HTERT RPE-1 (cell line): ENCODE data around the gene IFNB1.

Source experiments
- in situ Hi-C: fragments of 300-500 bp; cut with MboI; formaldehyde crosslinking; loops from 4 replicates; pipeline ENCODE4 v1.14.3; 2020; ENCODE audit warnings: low sequenced_read_pairs

IFNB1 gene

DNA sequence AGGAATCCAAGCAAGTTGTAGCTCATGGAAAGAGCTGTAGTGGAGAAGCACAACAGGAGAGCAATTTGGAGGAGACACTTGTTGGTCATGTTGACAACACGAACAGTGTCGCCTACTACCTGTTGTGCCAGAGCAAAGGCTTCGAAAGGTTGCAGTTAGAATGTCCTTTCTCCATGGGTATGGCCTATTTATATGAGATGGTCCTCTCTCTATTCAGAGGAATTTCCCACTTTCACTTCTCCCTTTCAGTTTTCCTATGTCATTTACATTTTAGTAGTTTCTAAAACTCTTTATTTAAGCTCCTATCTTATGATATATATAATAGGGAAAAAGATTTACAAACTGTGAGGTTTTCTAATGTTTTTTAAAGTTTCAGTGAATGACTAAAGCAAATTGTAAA is at the start of gene IFNB1:
IFNB1 (minus strand) TSS at position 162 of the 400 bp plus-strand sequence; CDS start at position 89, 73 bp downstream.
- in situ Hi-C loops, result no loop called here

DNA sequence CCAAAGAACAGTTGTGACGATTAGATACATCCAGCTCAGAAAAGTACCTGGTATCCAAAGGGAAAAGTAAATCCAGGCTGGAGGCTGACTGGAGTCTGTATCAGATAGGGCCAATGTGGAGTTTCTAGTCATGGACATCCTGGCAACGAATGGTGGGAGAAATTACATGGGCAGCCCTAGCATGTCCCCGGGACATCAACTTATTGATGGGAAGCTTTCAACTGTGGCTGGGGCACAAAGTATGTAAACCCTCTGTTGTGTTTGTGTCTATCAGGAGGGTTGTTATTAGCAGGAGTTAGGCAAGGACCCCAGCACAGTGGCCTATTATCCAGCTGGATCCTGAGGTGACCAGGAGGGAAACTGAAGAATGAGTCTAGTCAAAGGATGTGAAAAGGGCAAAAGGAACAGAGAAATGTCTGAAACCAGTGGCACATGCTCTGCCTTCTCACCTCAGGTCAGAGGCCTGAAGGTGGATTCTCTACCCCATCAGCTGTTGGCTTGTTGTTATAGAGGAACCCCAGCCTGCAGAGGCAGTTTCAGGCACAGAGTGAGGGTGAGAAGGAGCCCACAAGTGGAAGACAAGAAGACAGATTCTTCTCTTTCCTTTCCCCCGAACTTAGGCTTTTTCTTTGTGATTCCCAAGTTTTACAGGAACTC is 44.0 kb upstream of the IFNB1 start:
- in situ Hi-C loops, result no loop called here

DNA sequence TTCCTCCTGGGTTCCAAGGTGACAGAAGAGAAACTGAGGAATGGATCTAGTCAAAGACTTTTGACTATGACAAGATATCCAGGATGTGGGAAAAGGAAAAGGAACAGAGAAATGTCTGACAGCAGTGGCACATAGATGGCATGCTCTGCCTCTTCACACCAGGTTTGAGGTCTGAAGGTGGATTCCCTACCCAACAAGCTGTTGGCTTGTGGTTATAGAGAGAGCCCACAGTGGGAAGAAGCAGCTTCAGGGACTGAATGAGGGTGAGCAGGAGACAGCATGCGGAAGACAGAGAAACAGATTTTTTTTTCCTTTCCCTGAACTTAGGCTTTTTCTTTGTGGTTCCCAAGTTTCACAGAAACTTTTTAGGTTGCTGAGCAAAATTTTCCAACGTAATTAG is 43.3 kb upstream of the IFNB1 start:
- in situ Hi-C loops, result no loop called here

DNA sequence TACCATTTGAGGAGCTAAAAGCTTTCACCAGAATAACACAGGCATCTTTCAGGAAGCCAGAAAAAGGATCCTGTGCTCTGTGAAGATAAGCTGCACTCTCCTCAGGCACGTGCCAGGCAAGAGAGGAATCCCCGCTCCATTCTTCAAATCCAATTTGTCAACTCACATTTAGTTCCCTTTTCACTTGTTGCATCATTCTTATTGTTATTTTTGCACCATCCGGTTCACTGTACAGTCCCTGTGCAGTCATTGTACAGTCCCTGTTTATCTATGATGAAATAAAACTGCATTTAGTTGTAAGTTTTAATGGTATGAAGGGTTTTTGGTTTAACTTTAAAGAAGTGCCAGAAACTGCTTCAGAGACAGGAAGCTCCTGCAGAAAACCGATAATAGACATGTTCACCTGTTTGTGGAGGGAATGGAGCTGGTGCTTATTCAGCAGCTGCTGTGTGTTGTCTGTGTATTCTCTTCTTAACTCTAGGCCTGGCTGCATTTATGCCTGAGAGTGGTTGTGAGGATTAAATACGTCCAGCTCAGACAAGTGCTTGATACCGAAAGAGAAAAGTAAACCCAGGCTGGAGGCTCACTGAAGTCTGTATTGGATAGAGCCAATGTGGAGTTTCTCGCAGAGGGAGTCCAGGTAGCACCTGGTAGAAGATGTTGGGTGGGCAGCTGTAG is 41.5 kb upstream of the IFNB1 start:
- in situ Hi-C loops, result no loop called here

DNA sequence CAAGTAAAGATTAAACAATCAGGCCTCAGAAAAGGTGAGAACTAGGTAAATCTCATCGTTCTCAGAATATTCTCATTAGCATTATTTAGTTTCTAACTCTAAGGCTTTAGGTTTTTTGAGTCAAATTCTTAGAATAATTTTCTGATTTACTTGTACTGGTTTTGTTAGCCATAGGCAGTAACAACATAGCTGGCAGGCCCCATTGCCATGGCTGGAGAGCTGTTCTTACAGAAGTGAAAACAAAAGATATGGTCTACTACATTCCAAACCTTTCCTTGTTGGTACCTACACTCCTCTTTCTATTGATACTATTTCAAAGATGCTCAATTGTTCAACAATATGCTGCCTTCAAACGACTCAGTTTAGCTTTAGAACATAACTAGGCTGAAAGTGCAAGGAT is 36.6 kb upstream of the IFNB1 start:
- in situ Hi-C loops, result no loop called here

DNA sequence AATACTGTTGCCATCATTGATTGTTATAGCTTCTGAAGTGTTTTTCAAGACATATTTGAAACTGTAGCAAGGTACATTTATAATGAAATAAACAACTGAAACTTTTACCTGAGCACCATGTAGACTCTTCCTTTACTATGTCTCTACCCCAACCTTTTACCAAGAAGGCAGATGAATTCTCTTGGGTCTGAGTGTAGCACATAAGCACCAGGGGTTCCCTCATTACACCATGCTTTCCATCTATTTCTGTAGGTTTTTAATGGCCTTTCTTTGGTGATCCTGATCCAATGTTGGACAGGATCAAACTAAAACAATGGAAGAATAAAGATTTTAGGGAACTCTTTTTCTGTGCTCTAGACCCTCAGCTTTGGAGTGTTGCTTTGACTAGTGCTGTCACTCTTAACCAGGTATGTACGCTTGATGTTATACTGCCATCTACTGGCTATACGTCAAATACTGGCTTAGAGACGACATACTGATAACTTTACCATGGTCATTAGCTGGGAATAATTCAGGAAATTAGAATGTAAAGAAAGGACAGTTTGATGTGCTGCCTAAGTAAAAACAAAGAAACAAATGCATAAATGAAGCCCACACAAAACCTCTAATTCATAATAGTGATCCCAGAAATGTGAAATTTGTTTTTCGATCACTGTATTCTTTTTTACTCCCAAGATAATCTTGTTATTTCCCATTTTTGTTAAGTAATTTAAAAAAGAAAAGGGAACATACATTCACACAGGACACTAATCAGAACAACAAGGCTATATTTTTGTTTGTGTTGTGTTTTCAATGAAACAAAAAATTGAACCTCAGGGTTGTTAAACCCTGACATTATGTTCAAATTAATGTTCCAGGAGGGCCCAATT is 33.2 kb upstream of the IFNB1 start:
- in situ Hi-C loops, result no loop called here

DNA sequence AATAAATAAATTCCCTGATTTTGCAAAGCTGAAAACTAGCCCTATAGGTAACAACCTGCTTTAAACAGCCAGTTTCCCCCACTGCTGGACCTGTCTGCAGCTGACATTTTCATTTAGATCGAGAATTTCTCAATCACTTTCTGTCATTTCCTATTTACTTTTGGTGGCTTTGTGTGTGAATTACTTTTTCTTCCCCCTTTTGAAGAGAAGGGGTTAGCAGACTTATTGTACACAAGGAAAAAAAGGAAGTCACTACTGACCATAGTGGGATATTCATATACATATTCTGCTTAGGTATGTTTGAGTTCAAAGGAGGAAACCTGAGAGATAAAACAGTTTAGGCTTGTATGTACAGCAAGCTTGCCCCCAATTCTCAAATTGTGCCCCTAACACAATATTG is 27.0 kb upstream of the IFNB1 start:
- in situ Hi-C loops, result no loop called here

DNA sequence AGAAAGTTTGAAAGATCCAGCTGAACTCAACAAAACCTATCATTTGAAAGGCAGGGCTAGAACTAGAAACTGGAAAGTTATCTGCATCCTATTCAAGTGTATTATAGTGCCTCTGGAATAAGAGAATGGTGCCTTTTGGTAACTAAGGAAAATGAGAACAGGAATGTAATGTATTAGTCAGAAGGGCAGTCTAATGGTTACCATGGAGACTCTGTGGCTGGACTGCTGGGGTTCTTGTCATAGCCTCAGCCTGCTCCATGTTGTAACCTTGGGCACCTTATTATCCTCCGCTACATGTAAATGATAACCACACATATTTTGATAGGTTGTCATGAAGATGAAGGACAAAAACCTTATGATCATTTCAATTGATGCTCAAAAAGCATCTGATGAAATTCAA is 24.6 kb upstream of the IFNB1 start:
- in situ Hi-C loops, result no loop called here

DNA sequence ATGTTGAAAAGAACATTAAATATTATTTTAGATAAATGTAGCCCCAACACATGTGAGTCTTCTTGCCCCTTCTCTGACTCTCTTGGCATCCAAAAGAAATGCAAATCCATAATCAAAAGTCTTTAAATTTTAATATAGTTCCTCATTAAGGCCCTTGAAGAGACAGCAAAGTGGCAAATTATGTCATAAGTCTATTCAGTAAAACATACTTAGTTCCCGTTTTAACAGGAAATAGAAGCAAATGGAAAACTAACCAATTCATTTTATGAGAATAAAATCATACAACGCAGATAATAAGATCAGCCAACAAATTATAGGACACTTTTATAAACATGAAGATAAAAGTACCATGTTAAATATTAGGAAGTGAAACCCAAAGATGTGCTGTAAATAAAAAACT is 20.1 kb upstream of the IFNB1 start:
- in situ Hi-C loops, result no loop called here

DNA sequence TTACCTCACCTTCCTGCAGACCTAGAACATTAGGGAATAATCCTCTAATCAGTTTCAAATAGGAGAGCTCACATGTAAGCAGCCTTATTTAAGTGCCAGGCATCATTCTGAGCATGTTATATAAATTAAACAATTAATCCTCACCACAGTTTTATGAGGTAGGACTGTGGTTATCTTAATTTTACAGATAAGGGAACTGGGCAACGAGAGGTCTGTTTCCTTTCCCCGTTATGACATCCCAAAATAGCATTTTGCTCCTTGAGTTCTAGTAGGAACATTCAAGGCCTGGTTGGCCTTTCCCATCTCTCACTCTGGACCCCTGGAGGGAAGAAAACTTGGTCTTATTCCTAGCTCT is 19.1 kb upstream of the IFNB1 start:
- in situ Hi-C loops, result no loop called here

DNA sequence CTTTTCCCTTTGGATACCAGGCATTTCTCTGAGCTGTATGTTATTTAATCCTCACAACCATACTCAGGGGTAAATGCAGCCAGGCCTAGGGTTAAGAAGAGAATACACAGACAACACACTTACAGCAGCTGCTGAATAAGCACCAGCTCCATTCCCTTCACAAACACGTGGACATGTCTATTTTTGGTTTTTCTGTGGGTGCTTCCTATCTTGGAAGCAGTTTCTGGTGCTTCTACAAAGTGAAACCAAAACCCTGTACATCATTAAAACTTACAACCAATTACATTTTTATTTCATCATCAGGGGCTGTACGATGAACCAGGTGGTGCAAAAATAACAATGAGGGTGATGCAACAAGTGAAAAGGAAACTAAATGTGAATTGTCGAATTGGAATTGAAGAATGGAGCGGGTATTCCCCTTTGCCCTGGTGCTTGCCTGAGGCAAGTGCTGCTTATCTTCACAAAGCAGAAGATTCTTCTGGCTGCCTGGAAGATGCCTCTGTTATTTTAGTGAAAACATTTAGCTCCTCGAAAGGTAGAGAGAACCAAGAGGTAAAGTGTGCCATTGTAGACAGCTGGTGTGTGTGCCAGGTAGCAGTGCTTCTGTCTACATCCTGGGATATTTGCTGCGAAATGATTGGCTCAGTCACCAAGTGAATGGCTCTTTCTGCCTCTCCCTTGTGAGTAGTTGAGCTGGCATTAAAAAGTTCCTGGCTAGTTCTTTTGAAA is 18.6 kb upstream of the IFNB1 start:
- in situ Hi-C loops, result no loop called here

DNA sequence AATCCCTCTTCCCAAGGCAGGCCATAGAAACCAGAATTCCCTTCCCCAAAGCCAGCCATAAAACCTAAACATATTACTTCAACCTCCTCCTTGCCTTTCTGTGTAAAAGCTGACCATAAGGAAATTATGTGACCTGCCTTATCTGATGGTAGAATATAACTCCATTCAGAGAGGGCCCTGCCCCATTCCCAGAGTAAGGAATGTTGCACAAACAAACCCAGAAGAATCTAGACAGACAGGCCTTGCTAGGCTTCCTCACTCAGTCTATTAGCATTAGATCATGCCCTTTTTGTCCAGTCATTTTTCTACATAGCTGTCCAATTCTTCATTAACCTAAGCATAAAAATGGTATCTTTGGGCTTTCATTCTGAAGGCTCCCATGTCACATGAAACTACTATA is 17.8 kb upstream of the IFNB1 start:
- in situ Hi-C loops, result no loop called here

DNA sequence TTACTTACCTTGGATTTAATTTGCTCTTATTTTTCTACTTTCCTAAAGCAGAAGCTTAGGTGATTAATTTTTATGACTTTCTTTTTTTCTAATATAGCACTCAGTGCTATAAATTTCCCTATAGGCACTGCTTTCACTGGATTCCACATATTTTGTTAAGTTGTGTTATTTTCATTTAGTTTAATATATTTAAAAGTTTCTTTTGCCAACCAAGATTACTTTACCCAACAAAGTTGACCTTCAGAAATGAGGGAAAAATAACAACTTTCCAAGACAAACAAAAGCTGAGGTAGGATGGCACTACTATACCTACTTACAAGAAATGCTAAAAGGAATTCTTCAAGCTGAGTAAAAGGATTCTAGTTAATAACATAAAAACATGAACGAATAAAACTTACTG is 8.8 kb upstream of the IFNB1 start:
- in situ Hi-C loops, result no loop called here

DNA sequence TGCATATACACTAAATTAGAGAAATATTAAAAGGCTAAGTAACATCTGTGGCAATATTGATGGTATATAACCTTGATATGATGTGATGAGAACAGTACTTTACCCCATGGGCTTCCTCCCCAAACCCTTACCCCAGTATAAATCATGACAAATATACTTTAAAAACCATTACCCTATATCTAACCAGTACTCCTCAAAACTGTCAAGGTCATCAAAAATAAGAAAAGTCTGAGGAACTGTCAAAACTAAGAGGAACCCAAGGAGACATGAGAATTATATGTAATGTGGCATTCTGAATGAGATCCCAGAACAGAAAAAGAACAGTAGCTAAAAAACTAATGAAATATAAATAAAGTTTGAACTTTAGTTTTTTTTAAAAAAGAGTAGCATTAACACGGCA is 7.3 kb upstream of the IFNB1 start:
- in situ Hi-C loops, result no loop called here

DNA sequence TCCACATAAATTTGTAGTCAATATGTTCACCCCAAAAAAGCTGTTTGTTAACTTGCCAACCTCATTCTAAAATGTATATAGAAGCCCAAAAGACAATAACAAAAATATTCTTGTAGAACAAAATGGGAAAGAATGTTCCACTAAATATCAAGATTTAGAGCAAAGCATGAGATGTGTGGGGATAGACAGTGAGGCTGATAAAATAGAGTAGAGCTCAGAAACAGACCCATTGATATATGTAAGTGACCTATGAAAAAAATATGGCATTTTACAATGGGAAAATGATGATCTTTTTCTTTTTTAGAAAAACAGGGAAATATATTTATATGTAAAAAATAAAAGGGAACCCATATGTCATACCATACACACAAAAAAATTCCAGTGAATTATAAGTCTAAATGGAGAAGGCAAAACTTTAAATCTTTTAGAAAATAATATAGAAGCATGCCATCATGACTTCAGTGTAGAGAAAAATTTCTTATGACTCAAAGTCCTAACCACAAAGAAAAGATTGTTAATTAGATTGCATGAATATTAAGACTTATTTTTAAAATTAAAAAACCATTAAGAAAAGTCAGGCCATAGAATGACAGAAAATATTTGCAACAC is 6.6 kb upstream of the IFNB1 start:
- in situ Hi-C loops, result no loop called here

DNA sequence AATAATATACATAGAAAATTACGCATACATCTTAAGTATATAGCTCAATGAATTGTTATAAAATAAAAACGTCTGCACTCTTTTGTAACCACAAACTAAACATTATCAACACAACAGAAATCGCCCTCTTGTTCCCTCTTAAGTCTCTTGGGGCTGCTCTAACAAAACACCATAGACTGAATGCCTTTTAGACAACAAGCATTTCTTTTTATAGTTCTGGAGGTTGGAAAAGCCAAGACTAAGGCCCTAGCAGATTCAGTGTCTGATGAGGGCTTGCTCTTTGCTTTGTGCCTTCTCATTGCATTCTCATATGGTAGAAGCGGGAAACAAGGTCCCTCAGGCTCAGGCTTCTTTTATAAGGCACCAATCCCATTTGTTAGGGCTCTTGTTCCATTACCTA is 4.9 kb upstream of the IFNB1 start:
- in situ Hi-C loops, result no loop called here

DNA sequence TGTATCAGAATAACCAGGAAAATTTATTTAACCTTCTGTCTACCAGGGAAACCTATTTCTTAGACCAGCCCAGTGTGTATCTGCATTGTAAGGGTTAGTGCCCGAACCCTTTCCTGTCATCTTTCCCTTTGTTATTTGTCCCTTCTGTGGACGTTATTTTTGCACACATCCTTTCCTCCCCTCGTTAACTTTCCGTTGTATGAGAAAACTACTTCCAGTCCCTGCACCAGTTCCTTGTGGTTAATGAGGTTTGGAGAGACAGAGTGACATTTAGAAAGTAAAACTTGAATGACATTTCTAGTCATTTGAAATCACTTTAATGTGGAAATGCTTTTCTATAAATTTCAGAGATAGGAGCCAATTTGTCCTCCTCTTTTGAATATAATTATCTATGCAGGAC is 4.3 kb upstream of the IFNB1 start:
- in situ Hi-C loops, result no loop called here

DNA sequence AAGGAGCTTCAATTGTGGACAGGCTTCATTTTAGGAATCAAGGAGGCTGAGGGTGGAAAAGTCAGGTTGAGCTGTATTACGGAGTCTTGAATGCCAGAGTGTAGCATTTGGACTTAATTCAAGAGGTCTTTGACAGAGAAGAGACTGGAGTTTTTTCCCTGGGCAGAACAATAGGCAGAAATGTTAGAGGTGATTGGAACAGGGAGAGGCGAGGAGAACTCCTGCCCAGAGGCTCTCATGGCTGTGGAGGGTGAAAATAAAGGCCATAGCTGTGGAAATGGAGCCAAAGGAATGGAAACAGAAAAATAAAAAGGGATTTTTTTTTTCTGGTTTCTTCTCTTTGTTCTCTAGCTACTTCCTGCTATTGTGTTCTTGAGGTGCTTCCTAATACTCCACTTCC is 3.7 kb upstream of the IFNB1 start:
- in situ Hi-C loops, result no loop called here

DNA sequence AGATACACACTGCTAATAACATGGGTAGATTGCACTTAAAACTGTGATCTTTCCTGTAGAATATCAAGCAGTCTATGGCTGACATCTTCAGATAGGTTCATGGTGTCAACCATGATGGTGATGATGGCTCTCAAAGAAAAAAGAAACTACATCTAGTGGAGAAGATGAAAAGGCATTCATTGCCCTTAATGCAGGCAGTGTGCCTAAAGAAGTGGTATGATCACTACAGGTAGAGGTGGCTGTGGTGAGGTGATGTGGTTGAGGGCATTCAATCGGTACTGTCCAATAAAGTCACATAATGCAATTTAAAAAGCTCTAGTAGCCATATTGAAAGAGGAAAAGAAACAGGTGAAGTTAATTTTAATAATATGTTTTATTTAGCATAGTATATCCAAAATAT is 3.1 kb upstream of the IFNB1 start:
- in situ Hi-C loops, result no loop called here

DNA sequence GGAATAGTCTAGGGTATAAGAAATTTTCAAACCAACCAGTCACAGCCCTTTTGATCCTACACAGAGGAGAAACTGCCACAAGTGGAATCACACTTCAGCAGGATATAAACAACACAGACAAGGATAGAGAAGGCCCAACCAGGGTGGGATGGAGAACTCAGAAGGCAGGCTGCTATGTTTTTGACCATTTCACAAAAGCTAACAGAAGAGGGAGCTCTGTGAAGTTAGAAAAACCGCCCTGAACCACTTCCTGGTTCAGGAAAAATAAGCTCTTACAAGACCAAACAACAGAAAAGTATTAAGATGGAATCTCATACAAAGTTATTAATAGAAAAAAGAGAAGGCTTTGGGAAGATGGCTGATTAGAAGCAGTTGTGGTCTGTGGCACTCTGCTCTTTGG is 960 bp upstream of the IFNB1 start:
- in situ Hi-C loops, result no loop called here

DNA sequence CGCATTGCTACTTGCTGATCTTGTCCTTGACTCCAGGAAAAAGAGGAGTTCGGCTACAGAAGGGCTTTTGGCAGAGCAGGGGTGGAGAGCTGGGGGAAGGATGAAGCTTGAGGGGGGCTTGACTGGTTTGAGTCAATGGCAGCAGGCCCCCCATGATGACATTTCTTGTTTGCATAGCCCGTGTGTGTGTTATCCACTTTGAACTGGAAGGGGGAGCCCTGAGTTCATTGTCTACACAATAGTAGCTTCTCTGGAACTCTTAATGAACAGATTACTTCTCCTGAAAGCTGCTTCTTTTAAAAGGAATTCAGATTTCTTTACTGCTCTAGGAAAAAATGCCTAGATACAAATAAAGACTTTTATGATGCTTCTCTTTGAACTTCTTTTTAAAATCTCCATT is 2.3 kb downstream of the IFNB1 start:
- in situ Hi-C loops, result no loop called here
